OCI-LY1 (cell line): ENCODE results near the gene NKAP.
A peak's percentile ranks its signal among the peaks of the same experiment; 100 is the strongest.

Experiments
- H2AFZ ChIP-seq: fragments of 200-600 bp; sonication (generic), shearing (Covaris generic); 2 replicates; pipeline ENCODE4 v1.6.0; 2014; ENCODE audit warnings: antibody characterized with exemption, mild to moderate bottlenecking, low read length
- H3F3A ChIP-seq: fragments of 200-600 bp; sonication (generic), shearing (Covaris generic); 2 replicates; pipeline ENCODE4 v1.6.0; 2014; ENCODE audit warnings: mild to moderate bottlenecking, antibody characterized with exemption, low read length, moderate library complexity; ENCODE audit not compliant: insufficient read depth
- H3K27ac ChIP-seq: fragments of 200-600 bp; sonication (generic); 2 replicates; pipeline ENCODE4 v1.5.1; 2014; ENCODE audit warnings: low read length, mixed run types, mild to moderate bottlenecking, low read depth; ENCODE audit not compliant: poor library complexity, severe bottlenecking
- H3K27me3 ChIP-seq: fragments of 200-600 bp; sonication (generic); 2 replicates; pipeline ENCODE4 v1.6.0; 2014; ENCODE audit warnings: antibody characterized with exemption, mild to moderate bottlenecking, low read length, moderate library complexity; ENCODE audit not compliant: insufficient read depth
- H3K36me3 ChIP-seq: fragments of 200-600 bp; sonication (generic); 2 replicates; pipeline ENCODE4 v1.6.1; 2014; ENCODE audit warnings: mild to moderate bottlenecking, antibody characterized with exemption, low read length, moderate library complexity, mixed read lengths; ENCODE audit not compliant: insufficient read depth
- H3K4me1 ChIP-seq: fragments of 200-600 bp; sonication (generic); 2 replicates; pipeline ENCODE4 v1.5.1; 2014; ENCODE audit warnings: mild to moderate bottlenecking, low read length, moderate library complexity; ENCODE audit not compliant: insufficient read depth, severe bottlenecking
- H3K4me2 ChIP-seq: fragments of 200-600 bp; sonication (generic), shearing (Covaris generic); 2 replicates; pipeline ENCODE4 v1.6.1; 2014; ENCODE audit warnings: low read length
- H3K4me3 ChIP-seq: fragments of 200-600 bp; sonication (generic); 2 replicates; pipeline ENCODE4 v1.5.1; 2014; ENCODE audit warnings: low read length, low read depth, mild to moderate bottlenecking, mixed read lengths; ENCODE audit not compliant: poor library complexity, severe bottlenecking
- H3K79me2 ChIP-seq: fragments of 200-600 bp; shearing (Covaris generic); 2 replicates; pipeline ENCODE4 v1.6.1; 2016; ENCODE audit warnings: mixed run types, low read length, mixed read lengths; ENCODE audit not compliant: insufficient read depth
- H3K9ac ChIP-seq: fragments of 200-600 bp; sonication (generic), shearing (Covaris generic); 2 replicates; pipeline ENCODE4 v1.6.1; 2014; ENCODE audit warnings: mild to moderate bottlenecking, low read length, mixed read lengths
- H3K9me2 ChIP-seq: fragments of 200-600 bp; sonication (generic), shearing (Covaris generic); 2 replicates; pipeline ENCODE4 v1.6.1; 2014; ENCODE audit warnings: low read depth, mild to moderate bottlenecking, low read length, mixed read lengths
- H3K9me3 ChIP-seq: fragments of 200-600 bp; shearing (Covaris generic); 2 replicates; pipeline ENCODE4 v1.6.1; 2014; ENCODE audit warnings: low read length, mixed read lengths
- H4K20me1 ChIP-seq: fragments of 200-600 bp; sonication (generic), shearing (Covaris generic); 2 replicates; pipeline ENCODE4 v1.6.0; 2016; ENCODE audit warnings: mild to moderate bottlenecking, low read length; ENCODE audit not compliant: insufficient read depth
- CTCF ChIP-seq: fragments of 200-600 bp; sonication (generic), shearing (Covaris generic); IDR thresholded peaks from 2 replicates; pipeline ENCODE4 v1.5.1; 2017; ENCODE audit warnings: mild to moderate bottlenecking, antibody characterized with exemption, low read length, moderate library complexity, mixed read lengths
- EZH2 ChIP-seq: fragments of 200-600 bp; sonication (generic), shearing (Covaris generic); IDR thresholded peaks from 2 replicates; pipeline ENCODE4 v1.8.0; 2017; ENCODE audit warnings: borderline replicate concordance, mixed run types, mild to moderate bottlenecking, antibody characterized with exemption, low read length, moderate library complexity, mixed read lengths

The NKAP gene

DNA sequence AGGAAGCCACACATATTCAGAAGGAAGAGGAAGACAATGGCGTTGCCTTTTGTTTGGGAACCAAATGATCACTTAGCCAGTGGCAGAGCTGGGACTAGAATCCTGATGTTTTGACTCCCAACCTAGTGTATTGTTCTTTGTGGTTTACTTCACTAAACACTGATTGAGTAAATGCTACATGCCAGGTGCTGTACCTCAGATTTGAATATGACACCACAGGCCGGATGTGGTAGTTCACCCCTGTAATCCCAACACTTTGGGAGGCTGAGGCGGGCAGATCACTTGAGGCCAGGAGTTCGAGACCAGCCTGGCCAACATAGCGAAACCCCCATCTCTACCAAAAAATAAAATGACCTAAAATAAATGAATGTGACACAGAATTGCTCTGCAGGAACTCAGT lies 63.5 kb downstream of the NKAP start:
- no peaks in the 10 kb centered on the region for H3K9me3 ChIP-seq
- H4K20me1 ChIP-seq, result no peaks in the 10 kb centered on the region
- H3K36me3 ChIP-seq, result peaks cover 18% of the 10 kb centered on the region
- no peaks in the 10 kb centered on the region for H3K9me2 ChIP-seq
- no peaks in the 10 kb centered on the region for H3F3A ChIP-seq
- no peaks in the 10 kb centered on the region for H3K79me2 ChIP-seq
- peaks cover 10% of the 10 kb centered on the region for H3K4me1 ChIP-seq
- H3K4me2 ChIP-seq, result no peak overlapping the region
- TF ChIP-seq CTCF (no peak), EZH2 (no peak)
- H2AFZ ChIP-seq, result no peak overlapping the region
- no peak overlapping the region for H3K9ac ChIP-seq
- H3K27me3 ChIP-seq, result no peaks in the 10 kb centered on the region
- peak overlapping the region; percentile 25 for H3K27ac ChIP-seq
- no peak overlapping the region for H3K4me3 ChIP-seq

- TF ChIP-seq CTCF (no peak), EZH2 (no peak)
- H3K4me3 ChIP-seq, result no peak overlapping the region
- H3K79me2 ChIP-seq, result no peaks in the 10 kb centered on the region
- H3K9me2 ChIP-seq, result no peaks in the 10 kb centered on the region
- peaks cover 10% of the 10 kb centered on the region for H3K4me1 ChIP-seq
- no peak overlapping the region for H3K27ac ChIP-seq
- no peaks in the 10 kb centered on the region for H3K27me3 ChIP-seq
- no peaks in the 10 kb centered on the region for H3K9me3 ChIP-seq
- no peak overlapping the region for H2AFZ ChIP-seq
- no peaks in the 10 kb centered on the region for H4K20me1 ChIP-seq
- H3K9ac ChIP-seq, result no peak overlapping the region
- H3K36me3 ChIP-seq, result peaks cover 18% of the 10 kb centered on the region
- no peaks in the 10 kb centered on the region for H3F3A ChIP-seq
- H3K4me2 ChIP-seq, result no peak overlapping the region
Measured at GRCh38 chrX:119878740-119879139, 64.8 kb downstream of the NKAP start.

DNA sequence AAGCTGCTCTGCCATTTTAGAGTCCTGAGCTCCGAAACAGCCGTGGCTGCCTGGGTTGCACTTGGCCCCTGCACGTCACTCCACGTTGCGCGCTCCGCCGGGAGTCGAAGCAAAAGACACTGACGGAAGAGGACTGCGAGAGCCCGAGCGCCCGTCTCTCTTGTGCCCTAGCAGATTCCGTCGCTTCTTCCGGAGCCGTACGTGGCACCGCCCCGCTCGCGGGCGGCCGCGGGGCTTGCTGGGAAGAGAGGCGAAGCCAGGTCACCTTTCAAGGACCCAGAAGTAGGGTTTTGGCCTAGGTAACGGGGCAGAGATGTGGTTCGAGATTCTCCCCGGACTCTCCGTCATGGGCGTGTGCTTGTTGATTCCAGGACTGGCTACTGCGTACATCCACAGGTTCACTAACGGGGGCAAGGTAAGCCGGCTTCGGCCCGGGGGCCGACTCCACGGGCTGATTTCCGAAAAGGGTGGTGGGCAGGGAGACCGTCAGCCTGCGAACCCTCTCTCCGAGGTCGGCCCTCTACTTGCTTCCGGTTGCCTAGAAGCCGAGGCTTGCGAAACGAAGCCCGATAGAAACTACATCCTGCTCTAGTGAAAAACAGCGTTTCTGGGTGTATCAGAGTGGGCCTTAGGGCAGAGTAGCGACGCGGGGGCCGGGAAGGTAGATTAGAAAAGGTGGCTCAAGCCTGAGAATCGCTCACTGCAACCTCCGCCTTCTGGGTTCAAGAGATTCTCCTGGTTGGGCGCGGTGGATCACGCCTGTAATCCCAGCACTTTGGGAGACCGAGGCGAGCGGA lies 71.8 kb downstream of the NKAP start, which contains the start of the genes NDUFA1 and RNF113A:
TSS of gene NDUFA1 (plus strand) at position 234 of the 797 bp plus-strand sequence. CDS start at position 314, 80 bp downstream.
TSS of gene RNF113A (minus strand) at position 135 of the 797 bp plus-strand sequence. CDS start at position 15, 120 bp downstream.
- Histone ChIP-seq H3K4me2 (peak within 1 kb of the TSS; percentile 95), H2AFZ (no peak within 1 kb of the TSS; the same call in 1 of the 2 replicates), H3K27ac (peak within 1 kb of the TSS; percentile 92), H3K27me3 (no peaks in the 10 kb centered on the region), H3K79me2 (0 out of 2 replicates have a peak, but pooled peaks cover 6% of the 10 kb centered on the region), H3K9ac (peak within 1 kb of the TSS; percentile 86), H3K4me1 (peaks cover 8% of the 10 kb centered on the region), H4K20me1 (no peaks in the 10 kb centered on the region), H3K4me3 (peak within 1 kb of the TSS; percentile 80), H3F3A (no peaks in the 10 kb centered on the region), H3K9me2 (no peaks in the 10 kb centered on the region), H3K36me3 (peaks cover 18% of the 10 kb centered on the region), H3K9me3 (no peaks in the 10 kb centered on the region)
- TF ChIP-seq EZH2 (no peak), CTCF (no peak)
